GM12874 (cell line): Measurements from ENCODE around the gene A3GALT2.

Experiments
- TF ChIP-seq, protein P1 (sequence below): IDR thresholded peaks from 2 replicates; pipeline ENCODE4 v1.5.1; 2011; ENCODE audit warnings: low read depth, mild to moderate bottlenecking, control low read depth, low read length, moderate library complexity; ENCODE audit not compliant: insufficient read depth

The A3GALT2 gene

GRCh38 chr1:33365560-33365997, 44.7 kb upstream of the A3GALT2 start:
- TF ChIP-seq, protein P1, sequence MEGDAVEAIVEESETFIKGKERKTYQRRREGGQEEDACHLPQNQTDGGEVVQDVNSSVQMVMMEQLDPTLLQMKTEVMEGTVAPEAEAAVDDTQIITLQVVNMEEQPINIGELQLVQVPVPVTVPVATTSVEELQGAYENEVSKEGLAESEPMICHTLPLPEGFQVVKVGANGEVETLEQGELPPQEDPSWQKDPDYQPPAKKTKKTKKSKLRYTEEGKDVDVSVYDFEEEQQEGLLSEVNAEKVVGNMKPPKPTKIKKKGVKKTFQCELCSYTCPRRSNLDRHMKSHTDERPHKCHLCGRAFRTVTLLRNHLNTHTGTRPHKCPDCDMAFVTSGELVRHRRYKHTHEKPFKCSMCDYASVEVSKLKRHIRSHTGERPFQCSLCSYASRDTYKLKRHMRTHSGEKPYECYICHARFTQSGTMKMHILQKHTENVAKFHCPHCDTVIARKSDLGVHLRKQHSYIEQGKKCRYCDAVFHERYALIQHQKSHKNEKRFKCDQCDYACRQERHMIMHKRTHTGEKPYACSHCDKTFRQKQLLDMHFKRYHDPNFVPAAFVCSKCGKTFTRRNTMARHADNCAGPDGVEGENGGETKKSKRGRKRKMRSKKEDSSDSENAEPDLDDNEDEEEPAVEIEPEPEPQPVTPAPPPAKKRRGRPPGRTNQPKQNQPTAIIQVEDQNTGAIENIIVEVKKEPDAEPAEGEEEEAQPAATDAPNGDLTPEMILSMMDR, result no peak

GRCh38 chr1:33364565-33364918, 43.6 kb upstream of the A3GALT2 start:
- TF ChIP-seq, protein P1, result no peak

GRCh38 chr1:33363470-33363861, 42.6 kb upstream of the A3GALT2 start:
- TF ChIP-seq, protein P1, result no peak

- TF ChIP-seq, protein P1, result no peak
Measured at GRCh38 chr1:33363021-33363420, 42.1 kb upstream of the A3GALT2 start.

DNA sequence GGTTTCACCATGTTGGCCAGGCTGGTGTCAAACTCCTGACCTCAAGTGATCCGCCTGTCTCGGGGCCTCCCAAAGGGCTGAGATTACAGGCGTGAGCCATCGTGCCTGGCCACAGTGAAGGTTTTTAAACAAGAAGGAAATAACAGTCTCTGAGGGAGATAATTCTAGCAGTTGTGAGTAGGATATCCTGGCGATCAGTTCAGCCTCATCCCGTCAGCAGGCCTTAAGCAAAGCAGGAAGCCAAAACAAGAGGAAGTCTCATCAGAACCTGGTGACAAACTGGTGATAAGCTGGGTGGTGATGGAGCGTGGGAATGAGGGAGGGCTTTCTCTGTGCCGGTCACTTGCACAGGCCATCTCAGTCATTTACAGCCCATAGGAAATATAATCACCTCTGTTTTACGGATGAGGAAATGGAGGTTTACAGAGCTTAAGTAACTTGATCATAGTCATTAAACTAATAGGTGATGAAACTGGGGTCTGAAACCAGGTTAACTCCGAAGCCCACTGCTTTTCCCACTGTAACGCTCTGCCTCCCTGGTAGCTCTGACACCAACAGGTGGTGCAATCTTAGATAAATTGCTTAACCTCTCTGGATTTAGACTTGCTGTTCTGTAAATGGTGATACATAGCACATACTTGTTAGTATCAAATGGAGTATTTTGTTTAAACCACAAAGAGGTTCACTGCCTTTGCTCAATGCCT, 40.8 kb upstream of the A3GALT2 start:
- TF ChIP-seq, protein P1, result no peak

DNA sequence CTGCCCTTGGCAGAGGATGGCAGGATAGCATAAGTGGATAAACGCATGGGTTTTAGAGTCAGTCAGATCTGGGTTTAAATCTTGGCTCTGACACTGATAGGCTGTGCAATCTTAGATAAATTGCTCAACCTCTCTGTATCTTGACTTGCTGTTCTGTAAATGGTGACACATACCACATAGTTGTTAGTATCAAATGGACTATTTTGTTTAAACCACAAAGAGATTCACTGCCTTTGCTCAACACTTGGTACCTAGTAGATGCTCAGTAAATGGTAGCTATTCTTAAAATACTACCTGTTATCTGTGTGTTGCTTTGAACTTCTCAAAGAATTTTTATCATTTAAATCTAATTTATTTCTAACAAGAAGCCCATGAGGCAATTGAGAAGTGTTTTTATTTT, 39.5 kb upstream of the A3GALT2 start:
- TF ChIP-seq, protein P1, result no peak

DNA sequence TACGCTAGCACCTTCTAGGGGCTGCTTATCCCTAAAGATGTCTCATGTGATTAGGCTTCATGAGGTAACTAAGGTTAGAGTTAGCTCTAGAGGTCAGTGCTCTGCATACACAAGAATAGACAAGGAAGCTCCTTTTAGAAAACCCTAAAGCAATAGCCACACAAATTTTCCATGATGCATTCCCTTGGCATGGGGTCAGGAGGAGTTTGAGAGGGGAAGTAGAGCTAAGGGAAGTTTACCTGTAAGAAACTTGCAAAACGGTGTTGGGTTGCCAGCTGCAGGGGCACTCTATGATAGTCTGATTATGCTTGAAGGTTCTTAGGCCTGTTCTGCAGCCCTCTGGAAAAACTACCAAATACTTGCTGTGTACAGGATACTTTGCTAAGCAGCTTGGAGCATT, 39.0 kb upstream of the A3GALT2 start:
- TF ChIP-seq, protein P1, result no peak
